ENCODE data around the gene ERAP2.

ERAP2 gene

GRCh38 chr5:96952118-96952750 lies 75.9 kb downstream of the ERAP2 start:
- WGBS, result over 99% methylated on average over 3 of the region's 3 CpGs
- no peak overlapping the region for H3K4me2 ChIP-seq (ENCODE audit: low read length, poor library complexity, severe bottlenecking)
- peaks cover 3% of the 10 kb centered on the region for H3K79me1 ChIP-seq (replicated peaks; ENCODE audit: low read length, poor library complexity, severe bottlenecking)
- H2AFZ ChIP-seq (ENCODE audit: low read depth, low read length), result no peak overlapping the region
- H2AK5ac ChIP-seq (ENCODE audit: low read length, severe bottlenecking), result no peak overlapping the region
- no peak overlapping the region for H2BK5ac ChIP-seq (ENCODE audit: low read depth, low read length, poor library complexity, severe bottlenecking)
- no peak overlapping the region for H2BK15ac ChIP-seq (ENCODE audit: low read depth, poor library complexity, severe bottlenecking)
- H2BK120ac ChIP-seq (ENCODE audit: low read depth, low read length), result no peak overlapping the region
- peaks cover 0 to 4% of the 10 kb centered on the region in 2 experiments for H3K36me3 ChIP-seq (ENCODE audit: control insufficient read depth in 1 of 2, insufficient read depth in 2 of 2, low read depth in 1 of 2, low read length in 2 of 2)
- H4K8ac ChIP-seq (ENCODE audit: low read length), result no peak overlapping the region
- no peak overlapping the region for H3K4ac ChIP-seq (ENCODE audit: low read depth in 1 of 2, low read length in 2 of 2)
- no peaks in the 10 kb centered on the region for H3K27me3 ChIP-seq (ENCODE audit: control insufficient read depth in 1 of 2, insufficient read depth in 1 of 2, low read length in 2 of 2)
- H3K27ac ChIP-seq (ENCODE audit: low read length, poor library complexity, severe bottlenecking), result no peak overlapping the region
- H3K9me3 ChIP-seq (ENCODE audit: control insufficient read depth, low read length), result no peaks in the 10 kb centered on the region
- no peak for DNase-seq
- H3K14ac ChIP-seq (ENCODE audit: low read length in 2 of 2), result no peak overlapping the region
- peak overlapping the region; percentile 25 for H3K9ac ChIP-seq (ENCODE audit: low read length)
- no peak overlapping the region for H3K4me3 ChIP-seq (ENCODE audit: insufficient read depth in 1 of 2, low read depth in 1 of 2, low read length in 2 of 2)
- no peak overlapping the region for H2BK12ac ChIP-seq (ENCODE audit: low read length in 2 of 2)
- no peak overlapping the region for H3K18ac ChIP-seq (ENCODE audit: low read depth in 1 of 2, low read length in 2 of 2)
- no peak overlapping the region for H3K23ac ChIP-seq (ENCODE audit: low read length in 2 of 2)
- H4K91ac ChIP-seq (ENCODE audit: low read length), result no peak overlapping the region
- H3K4me1 ChIP-seq (ENCODE audit: control insufficient read depth, insufficient read depth, low read depth, low read length), result peaks cover 2% of the 10 kb centered on the region

- Histone ChIP-seq H2BK120ac (ENCODE audit: low read depth, low read length) (no peak overlapping the region), H2AK5ac (ENCODE audit: low read length, severe bottlenecking) (peak overlapping the region; percentile 86), H2AFZ (ENCODE audit: low read depth, low read length) (no peak overlapping the region), H4K8ac (ENCODE audit: low read length) (no peak overlapping the region), H3K9ac (ENCODE audit: low read length) (peak overlapping the region; percentile 25), H2BK15ac (ENCODE audit: low read depth, poor library complexity, severe bottlenecking) (no peak overlapping the region), H3K27me3 (ENCODE audit: control insufficient read depth in 1 of 2, insufficient read depth in 1 of 2, low read length in 2 of 2) (no peaks in the 10 kb centered on the region), H3K4me3 (ENCODE audit: insufficient read depth in 1 of 2, low read depth in 1 of 2, low read length in 2 of 2) (no peak overlapping the region), H2BK5ac (ENCODE audit: low read depth, low read length, poor library complexity, severe bottlenecking) (no peak overlapping the region), H3K23ac (ENCODE audit: low read length in 2 of 2) (no peak overlapping the region), H3K4me1 (ENCODE audit: control insufficient read depth, insufficient read depth, low read depth, low read length) (peaks cover 2% of the 10 kb centered on the region), H3K36me3 (ENCODE audit: control insufficient read depth in 1 of 2, insufficient read depth in 2 of 2, low read depth in 1 of 2, low read length in 2 of 2) (peaks cover 0 to 4% of the 10 kb centered on the region in 2 experiments), H3K27ac (ENCODE audit: low read length, poor library complexity, severe bottlenecking) (no peak overlapping the region), H3K14ac (ENCODE audit: low read length in 2 of 2) (no peak overlapping the region), H3K79me1 (replicated peaks; ENCODE audit: low read length, poor library complexity, severe bottlenecking) (peaks cover 3% of the 10 kb centered on the region), H2BK12ac (ENCODE audit: low read length in 2 of 2) (no peak overlapping the region), H4K91ac (ENCODE audit: low read length) (no peak overlapping the region), H3K4me2 (ENCODE audit: low read length, poor library complexity, severe bottlenecking) (no peak overlapping the region), H3K9me3 (ENCODE audit: control insufficient read depth, low read length) (no peaks in the 10 kb centered on the region), H3K4ac (ENCODE audit: low read depth in 1 of 2, low read length in 2 of 2) (no peak overlapping the region), H3K18ac (ENCODE audit: low read depth in 1 of 2, low read length in 2 of 2) (no peak overlapping the region)
- DNase-seq, result no peak
- 73% methylated on average over 6 of the region's 7 CpGs for WGBS
Measured at GRCh38 chr5:96952974-96953730, 76.9 kb downstream of the ERAP2 start.

GRCh38 chr5:96957254-96958049 lies 81.2 kb downstream of the ERAP2 start:
- H2BK15ac ChIP-seq (ENCODE audit: low read depth, poor library complexity, severe bottlenecking), result no peak overlapping the region
- H2BK5ac ChIP-seq (ENCODE audit: low read depth, low read length, poor library complexity, severe bottlenecking), result no peak overlapping the region
- no peak overlapping the region for H3K18ac ChIP-seq (ENCODE audit: low read depth in 1 of 2, low read length in 2 of 2)
- peaks cover 1% of the 10 kb centered on the region for H3K79me1 ChIP-seq (replicated peaks; ENCODE audit: low read length, poor library complexity, severe bottlenecking)
- H2BK12ac ChIP-seq (ENCODE audit: low read length in 2 of 2), result no peak overlapping the region
- no peaks in the 10 kb centered on the region for H3K9me3 ChIP-seq (ENCODE audit: control insufficient read depth, low read length)
- H4K91ac ChIP-seq (ENCODE audit: low read length), result no peak overlapping the region
- H3K4me1 ChIP-seq (ENCODE audit: control insufficient read depth, insufficient read depth, low read depth, low read length), result peaks cover 2% of the 10 kb centered on the region
- no peaks in the 10 kb centered on the region for H3K27me3 ChIP-seq (ENCODE audit: control insufficient read depth in 1 of 2, insufficient read depth in 1 of 2, low read length in 2 of 2)
- H3K4me2 ChIP-seq (ENCODE audit: low read length, poor library complexity, severe bottlenecking), result no peak overlapping the region
- peak overlapping the region; percentile 36 for H3K27ac ChIP-seq (ENCODE audit: low read length, poor library complexity, severe bottlenecking)
- H2AFZ ChIP-seq (ENCODE audit: low read depth, low read length), result no peak overlapping the region
- H3K23ac ChIP-seq (ENCODE audit: low read length in 2 of 2), result no peak overlapping the region
- no peak overlapping the region for H3K4me3 ChIP-seq (ENCODE audit: insufficient read depth in 1 of 2, low read depth in 1 of 2, low read length in 2 of 2)
- H3K9ac ChIP-seq (ENCODE audit: low read length), result no peak overlapping the region
- H3K14ac ChIP-seq (ENCODE audit: low read length in 2 of 2), result no peak overlapping the region
- no peak overlapping the region for H2BK120ac ChIP-seq (ENCODE audit: low read depth, low read length)
- H4K8ac ChIP-seq (ENCODE audit: low read length), result no peak overlapping the region
- no peak overlapping the region for H3K4ac ChIP-seq (ENCODE audit: low read depth in 1 of 2, low read length in 2 of 2)
- 86% methylated on average over 4 of the region's 4 CpGs for WGBS
- peak overlapping the region; percentile 66 for H2AK5ac ChIP-seq (ENCODE audit: low read length, severe bottlenecking)
- DNase-seq, result no peak
- H3K36me3 ChIP-seq (ENCODE audit: control insufficient read depth in 1 of 2, insufficient read depth in 2 of 2, low read depth in 1 of 2, low read length in 2 of 2), result no peaks in the 10 kb centered on the region

- Histone ChIP-seq H3K14ac (ENCODE audit: low read length in 2 of 2) (no peak overlapping the region), H2AFZ (ENCODE audit: low read depth, low read length) (no peak overlapping the region), H3K9me3 (ENCODE audit: control insufficient read depth, low read length) (no peaks in the 10 kb centered on the region), H2BK120ac (ENCODE audit: low read depth, low read length) (no peak overlapping the region), H3K79me1 (replicated peaks; ENCODE audit: low read length, poor library complexity, severe bottlenecking) (peaks cover 2% of the 10 kb centered on the region), H3K27ac (ENCODE audit: low read length, poor library complexity, severe bottlenecking) (no peak overlapping the region), H3K9ac (ENCODE audit: low read length) (no peak overlapping the region), H2BK12ac (ENCODE audit: low read length in 2 of 2) (no peak overlapping the region), H2BK15ac (ENCODE audit: low read depth, poor library complexity, severe bottlenecking) (no peak overlapping the region), H4K8ac (ENCODE audit: low read length) (no peak overlapping the region), H4K91ac (ENCODE audit: low read length) (no peak overlapping the region), H3K4me2 (ENCODE audit: low read length, poor library complexity, severe bottlenecking) (no peak overlapping the region), H3K23ac (ENCODE audit: low read length in 2 of 2) (no peak overlapping the region), H3K36me3 (ENCODE audit: control insufficient read depth in 1 of 2, insufficient read depth in 2 of 2, low read depth in 1 of 2, low read length in 2 of 2) (no peaks in the 10 kb centered on the region), H3K18ac (ENCODE audit: low read depth in 1 of 2, low read length in 2 of 2) (no peak overlapping the region), H2AK5ac (ENCODE audit: low read length, severe bottlenecking) (no peak overlapping the region), H3K4me1 (ENCODE audit: control insufficient read depth, insufficient read depth, low read depth, low read length) (peaks cover 4% of the 10 kb centered on the region), H3K4ac (ENCODE audit: low read depth in 1 of 2, low read length in 2 of 2) (no peak overlapping the region), H2BK5ac (ENCODE audit: low read depth, low read length, poor library complexity, severe bottlenecking) (no peak overlapping the region), H3K4me3 (ENCODE audit: insufficient read depth in 1 of 2, low read depth in 1 of 2, low read length in 2 of 2) (no peak overlapping the region), H3K27me3 (ENCODE audit: control insufficient read depth in 1 of 2, insufficient read depth in 1 of 2, low read length in 2 of 2) (no peaks in the 10 kb centered on the region)
- 97% methylated on average over 4 of the region's 5 CpGs for WGBS
- no peak for DNase-seq
Measured at GRCh38 chr5:96958977-96959376, 82.7 kb downstream of the ERAP2 start.

Data from mesenchymal stem cell (in vitro differentiated cells and primary cell).